Measurements from ENCODE around the gene CENPU.
"Not testable (repeated sequence)": the region's sequence is repeated elsewhere in the genome, so short reads cannot be mapped to it uniquely, and the experiment has no call there.

CENPU gene

GRCh38 chr4:184660978-184661377, 72.9 kb downstream of the CENPU start:
- DNase-seq: no peak

GRCh38 chr4:184657820-184658219, 76.1 kb downstream of the CENPU start:
- DNase-seq: not testable (repeated sequence)

- DNase-seq: no peak
Measured at GRCh38 chr4:184657144-184657543, 76.8 kb downstream of the CENPU start.

- DNase-seq: no peak
Measured at GRCh38 chr4:184655889-184656869, 77.7 kb downstream of the CENPU start.

GRCh38 chr4:184653650-184654049, 80.2 kb downstream of the CENPU start:
- DNase-seq: no peak

GRCh38 chr4:184652681-184653080, 81.2 kb downstream of the CENPU start:
- DNase-seq: not testable (repeated sequence)

GRCh38 chr4:184651899-184652298, 82.0 kb downstream of the CENPU start:
- no peak for DNase-seq

GRCh38 chr4:184649971-184650855, 83.7 kb downstream of the CENPU start:
- DNase-seq: no peak

- peak; percentile 56 for DNase-seq
Measured at GRCh38 chr4:184649026-184649970, 84.6 kb downstream of the CENPU start, which contains the start of the genes CASP3 and PRIMPOL. CASP3 (minus strand) TSS chr4:184649447; CDS start chr4:184638453, 10,994 bp downstream. PRIMPOL (plus strand) TSS chr4:184649738; CDS start chr4:184657141, 7,403 bp downstream.

- DNase-seq: no peak
Measured at GRCh38 chr4:184648313-184649025, 85.4 kb downstream of the CENPU start.

GRCh38 chr4:184648054-184648312, 85.9 kb downstream of the CENPU start:
- DNase-seq: no peak

GRCh38 chr4:184647266-184648053, 86.4 kb downstream of the CENPU start:
- DNase-seq: no peak

GRCh38 chr4:184645904-184646610, 87.8 kb downstream of the CENPU start:
- no peak for DNase-seq

GRCh38 chr4:184644553-184645307, 89.2 kb downstream of the CENPU start:
- DNase-seq: no peak

Data from 8988T (cell line).